HCT116 (cell line): ENCODE data around the gene S100A12. TPM values are rescaled to one million over a fixed set of nuclear protein-coding genes. Genes with fewer than 3 reads are reported as not detected.

Source experiments
- ATAC-seq: fragments of 200-7000 bp; cut with Tn5 transposase; 2 replicates; pipeline ENCODE4 v1.9.1; 2020; ENCODE audit warnings: mild to moderate bottlenecking, moderate library complexity
- BruUV-seq: library from RNA; stranded (reverse); fragments of 400-500 nt; replicated peaks from 2 replicates; lab custom pipeline; 2021; lab: Mats Ljungman, UMichigan
- CTCF ChIA-PET: fragments of 300-600 bp; sonication (Branson Sonifier 250); formaldehyde crosslinking; loops from one replicate; lab custom pipeline; 2021; ENCODE audit warnings: antibody characterized with exemption; lab: Charles Lee
- POLR2A ChIA-PET: fragments of 300-600, 350-600 bp; sonication (Branson Sonifier 250); formaldehyde crosslinking; loops from one replicate; lab custom pipeline; 2021; ENCODE audit warnings: antibody characterized with exemption; lab: Charles Lee
- RAD21 ChIA-PET, 2 experiments: fragments of 300-600 bp; sonication (Branson Sonifier 250); formaldehyde crosslinking; loops; one replicate each; lab custom pipeline; 2023; ENCODE audit warnings: low total read pairs in 2 of 2; ENCODE audit not compliant: uncharacterized antibody in 2 of 2, unreplicated experiment in 2 of 2, low non-redundant PET in 1 of 2; lab: Charles Lee
- DNase-seq: peaks from one replicate; pipeline ENCODE4 v3.0.0-alpha.2; 2010; ENCODE audit warnings: low read depth, low spot score
- H2AFZ ChIP-seq: fragments of 200-600 bp; shearing (Covaris generic), sonication (generic); 2 replicates; pipeline ENCODE4 v1.6.1; 2017; ENCODE audit warnings: low read depth, mixed run types, mixed read lengths, antibody characterized with exemption, low read length; ENCODE audit not compliant: poor library complexity, severe bottlenecking
- H3K27ac ChIP-seq: 2 replicates; pipeline ENCODE4 v1.5.1; 2012; ENCODE audit warnings: low read depth, low read length
- H3K27me3 ChIP-seq: fragments of 200-600 bp; sonication (generic); 2 replicates; pipeline ENCODE4 v1.6.1; 2016; ENCODE audit warnings: mixed run types, low read length, mixed read lengths; ENCODE audit not compliant: insufficient read depth
- H3K36me3 ChIP-seq, 2 experiments: fragments of 200-500 bp in 1 of 2; fragments of 200-600 bp in 1 of 2; sonication (Bioruptor generic) in 1 of 2; sonication (generic) in 1 of 2; 2 replicates each; pipeline versions ENCODE4 v1.5.1 to v1.6.1; 2014 to 2016; ENCODE audit warnings: low read length in 2 of 2, inconsistent platforms in 1 of 2, mixed read lengths in 1 of 2, mixed run types in 1 of 2; ENCODE audit not compliant: insufficient read depth in 2 of 2, control insufficient read depth in 1 of 2
- H3K4me1 ChIP-seq, 2 experiments: fragments of 200-600 bp in 1 of 2; sonication (generic) in 1 of 2; 2 replicates each; pipeline versions ENCODE4 v1.5.1 to v1.6.1; 2012 to 2017; ENCODE audit warnings: low read length in 2 of 2, inconsistent platforms in 1 of 2, mild to moderate bottlenecking in 1 of 2, mixed read lengths in 1 of 2, mixed run types in 1 of 2, moderate library complexity in 1 of 2; ENCODE audit not compliant: insufficient read depth in 2 of 2, control insufficient read depth in 1 of 2
- H3K4me2 ChIP-seq: fragments of 200-600 bp; sonication (generic); 2 replicates; pipeline ENCODE4 v1.6.1; 2017; ENCODE audit warnings: mixed run types, low read length, mixed read lengths
- H3K4me3 ChIP-seq, 2 experiments: fragments of 200-600 bp in 1 of 2; sonication (generic) in 1 of 2; replicated peaks in 1 of 2; 2 replicates each; pipeline ENCODE4 v1.5.1; 2011 to 2016; ENCODE audit warnings: low read length in 2 of 2, control low read depth in 1 of 2, low read depth in 1 of 2, mild to moderate bottlenecking in 1 of 2, mixed read lengths in 1 of 2, mixed run types in 1 of 2
- H3K79me2 ChIP-seq: fragments of 200-600 bp; sonication (generic); 2 replicates; pipeline ENCODE4 v1.6.1; 2017; ENCODE audit warnings: mild to moderate bottlenecking, mixed run types, low read length, moderate library complexity, mixed read lengths; ENCODE audit not compliant: insufficient read depth
- H3K9ac ChIP-seq: fragments of 200-600 bp; sonication (generic); 2 replicates; pipeline ENCODE4 v1.6.1; 2016; ENCODE audit warnings: low read length, mixed read lengths
- H3K9me2 ChIP-seq: fragments of 200-600 bp; sonication (generic), shearing (Covaris generic); 2 replicates; pipeline ENCODE4 v1.6.1; 2017; ENCODE audit warnings: mixed run types, mild to moderate bottlenecking, moderate library complexity; ENCODE audit not compliant: insufficient read depth
- H3K9me3 ChIP-seq, 2 experiments: fragments of 200-500 bp in 1 of 2; fragments of 200-600 bp in 1 of 2; sonication (Bioruptor generic) in 1 of 2; sonication (generic) in 1 of 2; 2 replicates each; pipeline ENCODE4 v1.6.1; 2014 to 2017; ENCODE audit warnings: low read length in 2 of 2, mixed read lengths in 2 of 2, inconsistent platforms in 1 of 2, low read depth in 1 of 2, mild to moderate bottlenecking in 1 of 2, mixed run types in 1 of 2, moderate library complexity in 1 of 2; ENCODE audit not compliant: control insufficient read depth in 1 of 2, insufficient read depth in 1 of 2
- H4K20me1 ChIP-seq: fragments of 200-600 bp; sonication (generic), shearing (Covaris generic); 2 replicates; pipeline ENCODE4 v1.6.1; 2017; ENCODE audit warnings: mixed run types, mild to moderate bottlenecking, moderate library complexity; ENCODE audit not compliant: insufficient read depth
- CBX3 ChIP-seq: IDR thresholded peaks from 2 replicates; pipeline ENCODE4 v1.6.1; 2012; ENCODE audit warnings: low read depth
- CEBPB ChIP-seq: IDR thresholded peaks from 2 replicates; pipeline ENCODE4 v1.6.1; 2012; ENCODE audit warnings: low read depth
- CTCF ChIP-seq, 3 experiments: fragments of 200-600 bp in 1 of 3; sonication (generic) in 1 of 3; IDR thresholded peaks in 2 of 3; conservative IDR thresholded peaks in 1 of 3; 2 replicates each; pipeline ENCODE4 v1.5.1; 2012 to 2017; ENCODE audit warnings: low read depth in 2 of 3, low read length in 2 of 3, antibody characterized with exemption in 1 of 3, borderline replicate concordance in 1 of 3, control low read depth in 1 of 3, mild to moderate bottlenecking in 1 of 3, mixed read lengths in 1 of 3, mixed run types in 1 of 3, moderate library complexity in 1 of 3; ENCODE audit not compliant: insufficient read depth in 1 of 3
- EGR1 ChIP-seq: IDR thresholded peaks from 2 replicates; pipeline ENCODE4 v1.6.1; 2012; ENCODE audit warnings: low read depth
- EZH2phosphoT487 ChIP-seq: fragments of 200-600 bp; IDR thresholded peaks from 2 replicates; pipeline ENCODE4 v1.6.1; 2018; ENCODE audit warnings: antibody characterized with exemption, borderline replicate concordance
- FOSL1 ChIP-seq: IDR thresholded peaks from 2 replicates; pipeline ENCODE4 v1.6.1; 2012; ENCODE audit warnings: low read depth
- JUND ChIP-seq: IDR thresholded peaks from 2 replicates; pipeline ENCODE4 v1.6.1; 2012
- POLR2A ChIP-seq: IDR thresholded peaks from 2 replicates; pipeline ENCODE4 v1.7.0; 2011; ENCODE audit warnings: borderline replicate concordance; ENCODE audit not compliant: insufficient read depth, insufficient read length; ENCODE audit errors: extremely low read depth
- POLR2AphosphoS5 ChIP-seq: IDR thresholded peaks from 2 replicates; pipeline ENCODE4 v1.6.1; 2011; ENCODE audit warnings: mild to moderate bottlenecking, low read depth, low read length, moderate library complexity
- RAD21 ChIP-seq: IDR thresholded peaks from 2 replicates; pipeline ENCODE4 v1.6.1; 2012; ENCODE audit warnings: low read depth, mild to moderate bottlenecking
- SP1 ChIP-seq: IDR thresholded peaks from 2 replicates; pipeline ENCODE4 v1.6.1; 2012; ENCODE audit warnings: low read depth
- TCF7L2 ChIP-seq: IDR thresholded peaks from 2 replicates; pipeline ENCODE4 v1.7.0; 2011; ENCODE audit warnings: borderline replicate concordance, inconsistent platforms; ENCODE audit not compliant: insufficient read depth, insufficient read length; ENCODE audit errors: extremely low read depth
- YY1 ChIP-seq: IDR thresholded peaks from 2 replicates; pipeline ENCODE4 v1.6.1; 2011; ENCODE audit warnings: low read length, low read depth, moderate library complexity, mild to moderate bottlenecking; ENCODE audit not compliant: insufficient replicate concordance; ENCODE audit errors: extremely low read depth
- ZFX ChIP-seq: fragments of 450-650 bp; IDR thresholded peaks from 2 replicates; pipeline ENCODE4 v1.6.1; 2017
- ZNF274 ChIP-seq: fragments of 200-500 bp; sonication (Bioruptor generic); IDR thresholded peaks from 2 replicates; pipeline ENCODE4 v1.6.1; 2014; ENCODE audit warnings: mild to moderate bottlenecking, low read depth, low read length, inconsistent platforms
- intact Hi-C: fragments of 100-400 bp; cut with micrococcal nuclease; formaldehyde crosslinking; loops from 2 replicates; pipeline ENCODE4 v1.10.0; 2022
- total RNA-seq: library from RNA; stranded (reverse); gene quantifications from one replicate; pipeline ENCODE4 v1.2.1, GENCODE V29; 2021; ENCODE audit not compliant: unreplicated experiment
- TF ChIP-seq, protein P1 (sequence below): IDR thresholded peaks from 2 replicates; pipeline ENCODE4 v1.6.1; 2012
- TF ChIP-seq, protein P2 (sequence below): IDR thresholded peaks from 2 replicates; pipeline ENCODE4 v1.6.1; 2012

S100A12 gene
- total RNA-seq, 1 experiment from 2014 or later, result not detected

- Histone ChIP-seq H3K27me3 (peaks cover 43% of the 10 kb centered on the region), H4K20me1 (no peaks in the 10 kb centered on the region), H3K4me2 (no peak overlapping the region), H3K9me2 (no peaks in the 10 kb centered on the region), H2AFZ (no peak overlapping the region), H3K36me3 (no peaks in the 10 kb centered on the region), H3K4me1 (no peaks in the 10 kb centered on the region), H3K79me2 (no peaks in the 10 kb centered on the region), H3K9ac (no peak overlapping the region), H3K4me3 (no peak overlapping the region), H3K27ac (no peak overlapping the region), H3K9me3 (no peaks in the 10 kb centered on the region)
- CTCF ChIA-PET, result interaction anchor here (1.6 kb wide), 1 partner anchor 11 kb away, joined by 6 read pairs; no protein-coding TSS in a partner anchor
- no peak for ATAC-seq
- TF ChIP-seq YY1 (no peak), SP1 (no peak), POLR2AphosphoS5 (no peak), POLR2A (no peak), CTCF (IDR thresholded peaks at IDR 0.05 in 2 of 3, conservative IDR thresholded peaks at IDR 0.05 in 1 of 3; ENCODE audit: borderline replicate concordance in 1 of 3, insufficient read depth in 1 of 3, low read depth in 2 of 3, low read length in 2 of 3) (no peak), FOSL1 (no peak), RAD21 (no peak), JUND (no peak), TCF7L2 (no peak), ZNF274 (no peak), ZFX (no peak), EZH2phosphoT487 (no peak), CBX3 (no peak), CEBPB (no peak), EGR1 (no peak)
- TF ChIP-seq, protein P1, sequence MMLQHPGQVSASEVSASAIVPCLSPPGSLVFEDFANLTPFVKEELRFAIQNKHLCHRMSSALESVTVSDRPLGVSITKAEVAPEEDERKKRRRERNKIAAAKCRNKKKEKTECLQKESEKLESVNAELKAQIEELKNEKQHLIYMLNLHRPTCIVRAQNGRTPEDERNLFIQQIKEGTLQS, result no peak
- TF ChIP-seq, protein P2, sequence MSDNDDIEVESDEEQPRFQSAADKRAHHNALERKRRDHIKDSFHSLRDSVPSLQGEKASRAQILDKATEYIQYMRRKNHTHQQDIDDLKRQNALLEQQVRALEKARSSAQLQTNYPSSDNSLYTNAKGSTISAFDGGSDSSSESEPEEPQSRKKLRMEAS, result no peak
- no peak for DNase-seq
- RAD21 ChIA-PET, result no interaction called here
- POLR2A ChIA-PET, result no interaction called here
- no TSS peak for BruUV-seq
- intact Hi-C loops, result no loop called here
These were observed 33.2 kb downstream of the S100A12 start for GRCh38 chr1:153342178-153342577.
